ENCODE data around the gene CSNK1G1. TPM values are rescaled to one million over a fixed set of nuclear protein-coding genes. Genes with fewer than 3 reads are reported as not detected.

The CSNK1G1 gene
- total RNA-seq, 1 donor from 2014 or later: 19.8 TPM

DNA sequence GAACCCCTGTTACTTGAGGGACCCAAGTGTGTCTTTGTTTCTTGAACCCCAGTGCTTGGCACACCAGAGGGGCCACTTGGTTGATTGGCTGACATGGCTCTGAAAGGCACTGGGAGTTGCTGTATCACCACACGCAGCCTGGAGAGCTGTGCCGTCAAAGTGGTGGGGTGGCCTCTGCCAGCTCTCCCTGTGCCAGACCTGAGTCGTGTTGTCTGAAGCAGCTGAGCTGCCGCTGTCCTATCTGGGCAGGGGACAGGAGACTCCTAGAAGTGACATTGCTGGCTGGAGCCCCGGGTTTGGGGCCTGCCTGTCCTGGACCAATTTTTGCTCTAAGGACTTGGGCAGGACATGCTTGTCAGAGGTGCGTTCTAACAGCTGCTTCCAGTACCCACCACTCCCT lies 209.9 kb downstream of the CSNK1G1 start:
- H3K36me3 ChIP-seq: peaks cover 34% of the 10 kb centered on the region
- ATAC-seq (no peak), DNase-seq (no peak)
- TF ChIP-seq, protein P1, sequence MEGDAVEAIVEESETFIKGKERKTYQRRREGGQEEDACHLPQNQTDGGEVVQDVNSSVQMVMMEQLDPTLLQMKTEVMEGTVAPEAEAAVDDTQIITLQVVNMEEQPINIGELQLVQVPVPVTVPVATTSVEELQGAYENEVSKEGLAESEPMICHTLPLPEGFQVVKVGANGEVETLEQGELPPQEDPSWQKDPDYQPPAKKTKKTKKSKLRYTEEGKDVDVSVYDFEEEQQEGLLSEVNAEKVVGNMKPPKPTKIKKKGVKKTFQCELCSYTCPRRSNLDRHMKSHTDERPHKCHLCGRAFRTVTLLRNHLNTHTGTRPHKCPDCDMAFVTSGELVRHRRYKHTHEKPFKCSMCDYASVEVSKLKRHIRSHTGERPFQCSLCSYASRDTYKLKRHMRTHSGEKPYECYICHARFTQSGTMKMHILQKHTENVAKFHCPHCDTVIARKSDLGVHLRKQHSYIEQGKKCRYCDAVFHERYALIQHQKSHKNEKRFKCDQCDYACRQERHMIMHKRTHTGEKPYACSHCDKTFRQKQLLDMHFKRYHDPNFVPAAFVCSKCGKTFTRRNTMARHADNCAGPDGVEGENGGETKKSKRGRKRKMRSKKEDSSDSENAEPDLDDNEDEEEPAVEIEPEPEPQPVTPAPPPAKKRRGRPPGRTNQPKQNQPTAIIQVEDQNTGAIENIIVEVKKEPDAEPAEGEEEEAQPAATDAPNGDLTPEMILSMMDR (IDR thresholded peaks at IDR 0.05): no peak
- H3K27ac ChIP-seq: no peak overlapping the region
- H3K9me3 ChIP-seq: no peaks in the 10 kb centered on the region
- intact Hi-C loops (cut with DNase I): no loop called here
- no peaks in the 10 kb centered on the region for H3K4me1 ChIP-seq
- H3K27me3 ChIP-seq: no peaks in the 10 kb centered on the region
- H3K4me3 ChIP-seq: no peak overlapping the region

DNA sequence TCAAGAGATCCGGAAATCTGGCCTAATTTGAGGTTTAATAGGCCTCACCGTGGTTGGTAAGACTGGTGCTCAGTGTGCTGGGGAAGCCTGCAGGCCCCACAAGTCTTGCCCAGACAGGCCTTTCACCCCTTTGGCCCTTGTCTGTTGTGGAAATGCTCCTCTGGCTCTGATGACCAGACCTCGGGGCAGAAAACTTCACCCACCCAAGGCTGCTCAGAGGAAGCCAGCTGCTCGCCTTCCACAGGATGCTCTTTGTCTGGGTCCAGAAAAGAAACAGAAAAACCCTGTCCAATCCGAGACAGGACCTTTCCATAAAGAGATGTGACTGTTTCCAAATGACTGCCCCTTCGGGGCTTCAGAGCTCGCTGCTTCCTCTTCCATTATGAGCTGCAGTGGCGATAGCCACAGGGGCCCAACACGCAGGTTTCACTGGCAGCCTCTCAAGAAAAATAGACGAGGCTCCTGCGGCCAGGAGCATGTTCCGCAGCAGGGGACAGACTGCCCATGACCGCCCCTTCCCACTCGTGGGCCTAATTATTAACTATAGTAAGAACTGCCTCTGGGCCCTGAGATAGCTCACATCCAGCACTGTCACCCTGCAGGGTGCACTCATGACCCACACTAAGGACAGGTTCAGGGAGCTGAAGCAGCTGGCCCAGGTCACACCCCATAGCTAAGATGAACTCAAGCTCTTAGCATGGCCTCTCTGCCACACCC lies 211.2 kb downstream of the CSNK1G1 start:
- intact Hi-C loops (cut with DNase I): no loop called here
- peak; percentile 41 for DNase-seq

DNA sequence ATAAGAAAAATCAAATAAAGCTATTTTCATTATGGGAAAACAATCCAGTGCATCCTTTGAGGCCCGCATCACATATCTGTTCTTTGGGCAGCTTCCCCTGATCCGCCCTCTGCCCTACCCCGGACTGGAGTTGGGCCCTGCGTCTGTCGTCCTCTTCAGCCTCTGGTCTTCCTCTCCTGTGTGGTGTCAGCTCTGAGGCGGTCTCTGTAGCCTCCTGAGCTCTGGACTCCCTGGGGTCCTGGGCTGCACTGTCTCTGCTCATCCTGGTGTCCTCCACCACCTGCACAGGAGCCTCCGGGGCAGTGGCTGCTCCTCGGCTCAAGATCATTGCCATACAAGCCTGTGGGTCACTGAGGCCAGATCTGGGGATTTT lies 211.8 kb downstream of the CSNK1G1 start:
- ATAC-seq (peak; percentile 13), DNase-seq (peak; percentile 59)
- intact Hi-C loops (cut with DNase I): no loop called here
- Histone ChIP-seq H3K36me3 (peaks cover 44% of the 10 kb centered on the region), H3K27ac (no peak overlapping the region), H3K4me3 (no peak overlapping the region), H3K4me1 (no peaks in the 10 kb centered on the region), H3K9me3 (no peaks in the 10 kb centered on the region), H3K27me3 (no peaks in the 10 kb centered on the region)
- TF ChIP-seq, protein P1 (IDR thresholded peaks at IDR 0.05): no peak

More for the DNA sequence above, 211.2 kb downstream of the CSNK1G1 start:
- H3K4me3 ChIP-seq: no peak overlapping the region
- no peaks in the 10 kb centered on the region for H3K27me3 ChIP-seq
- peaks cover 44% of the 10 kb centered on the region for H3K36me3 ChIP-seq
- ATAC-seq: peak; percentile 33
- no peaks in the 10 kb centered on the region for H3K9me3 ChIP-seq
- TF ChIP-seq, protein P1 (IDR thresholded peaks at IDR 0.05): no peak
- no peak overlapping the region for H3K27ac ChIP-seq
- no peaks in the 10 kb centered on the region for H3K4me1 ChIP-seq

DNA sequence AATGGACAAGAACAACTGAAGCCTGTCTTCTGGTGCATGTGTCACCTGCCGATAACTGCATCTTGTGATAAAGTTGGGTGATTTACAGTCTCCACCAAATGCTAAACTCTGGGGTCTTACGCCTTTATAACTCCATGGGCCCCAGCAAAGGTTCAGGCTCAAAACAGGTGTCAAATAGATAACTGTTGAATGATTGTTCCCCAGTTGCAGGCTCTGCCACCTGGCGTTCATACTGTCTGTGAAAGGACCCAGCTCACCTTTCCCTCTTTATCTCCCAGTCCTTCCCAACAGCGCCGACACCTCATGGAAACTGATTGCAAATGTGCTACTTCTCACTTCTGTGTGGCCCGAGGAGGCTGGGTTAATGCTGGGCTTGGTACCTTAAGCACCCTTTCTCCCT lies 212.7 kb downstream of the CSNK1G1 start:
- TF ChIP-seq, protein P1 (IDR thresholded peaks at IDR 0.05): no peak
- no peak for DNase-seq
- H3K36me3 ChIP-seq: peaks cover 50% of the 10 kb centered on the region

DNA sequence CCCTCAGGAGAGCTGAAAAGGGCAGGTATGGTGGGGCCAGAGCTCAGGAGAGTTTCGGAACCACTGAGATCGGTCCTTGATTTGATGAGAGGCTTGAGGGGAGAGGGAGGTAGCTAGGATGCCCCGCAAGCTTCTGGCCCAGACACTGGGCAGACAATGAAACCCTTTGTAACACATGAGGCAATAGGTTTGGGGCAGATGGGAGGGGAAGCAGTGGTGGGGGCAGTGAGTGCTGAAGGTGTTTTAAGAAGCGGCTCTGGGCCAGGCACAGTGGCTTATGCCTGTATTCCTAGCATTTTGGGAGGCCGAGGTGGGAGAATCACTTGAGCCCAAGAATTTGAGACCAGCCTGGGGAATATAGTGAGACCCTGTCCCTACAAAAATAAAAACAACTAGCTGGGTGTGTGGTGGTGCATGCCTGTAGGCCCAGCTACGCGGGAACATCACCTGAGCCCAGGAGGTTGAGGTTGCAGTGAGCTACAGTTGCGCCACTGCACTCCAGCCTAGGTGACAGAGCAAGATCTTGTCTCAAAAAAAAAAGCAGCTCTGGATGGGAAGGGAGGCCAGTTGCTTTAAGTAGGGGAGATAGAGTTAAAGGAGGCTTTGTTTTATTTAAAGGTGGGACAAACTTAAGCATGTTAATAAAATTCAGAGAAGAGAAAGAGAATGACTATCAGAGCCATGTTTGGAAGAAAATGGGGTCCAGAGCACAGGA lies 214.0 kb downstream of the CSNK1G1 start:
- intact Hi-C loops (cut with DNase I): no loop called here
- ATAC-seq (no peak), DNase-seq (no peak)
- Histone ChIP-seq H3K4me3 (no peak overlapping the region), H3K36me3 (peaks cover 64% of the 10 kb centered on the region), H3K9me3 (no peaks in the 10 kb centered on the region), H3K27ac (no peak overlapping the region), H3K4me1 (no peaks in the 10 kb centered on the region), H3K27me3 (no peaks in the 10 kb centered on the region)
- TF ChIP-seq, protein P1 (IDR thresholded peaks at IDR 0.05): no peak

More for the DNA sequence above, 212.7 kb downstream of the CSNK1G1 start:
- no peak for ATAC-seq
- Histone ChIP-seq H3K9me3 (no peaks in the 10 kb centered on the region), H3K27me3 (no peaks in the 10 kb centered on the region), H3K4me1 (no peaks in the 10 kb centered on the region), H3K27ac (no peak overlapping the region), H3K4me3 (no peak overlapping the region)
- intact Hi-C loops (cut with DNase I): no loop called here

All from upper lobe of right lung (tissue), 1 donor.